ENCODE results near the gene FYN. TPM values are rescaled to one million over a fixed set of nuclear protein-coding genes. Genes with fewer than 3 reads are reported as not detected.

FYN gene
- total RNA-seq, 1 experiment from 2014 or later = 18.5 TPM

DNA sequence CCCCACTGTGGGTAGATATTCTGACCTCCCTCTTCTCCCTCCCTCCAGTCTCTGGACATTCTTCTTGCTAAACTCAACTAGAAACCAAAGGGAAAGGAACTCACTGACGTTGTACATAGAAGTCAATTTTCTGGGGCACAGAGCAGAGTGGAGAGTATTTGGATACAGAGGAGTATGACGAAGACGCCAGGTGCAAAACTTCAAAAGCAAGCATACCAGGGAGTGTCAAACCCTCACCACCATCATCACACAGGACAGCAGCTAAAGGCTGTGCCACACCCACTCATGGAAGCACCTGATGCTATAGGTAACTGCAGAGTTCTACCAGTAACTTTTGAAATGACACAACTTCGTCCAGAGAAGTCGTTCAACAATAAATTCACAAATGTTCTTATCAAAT lies 64.8 kb downstream of the FYN start (continued):
- TF ChIP-seq, protein P1, sequence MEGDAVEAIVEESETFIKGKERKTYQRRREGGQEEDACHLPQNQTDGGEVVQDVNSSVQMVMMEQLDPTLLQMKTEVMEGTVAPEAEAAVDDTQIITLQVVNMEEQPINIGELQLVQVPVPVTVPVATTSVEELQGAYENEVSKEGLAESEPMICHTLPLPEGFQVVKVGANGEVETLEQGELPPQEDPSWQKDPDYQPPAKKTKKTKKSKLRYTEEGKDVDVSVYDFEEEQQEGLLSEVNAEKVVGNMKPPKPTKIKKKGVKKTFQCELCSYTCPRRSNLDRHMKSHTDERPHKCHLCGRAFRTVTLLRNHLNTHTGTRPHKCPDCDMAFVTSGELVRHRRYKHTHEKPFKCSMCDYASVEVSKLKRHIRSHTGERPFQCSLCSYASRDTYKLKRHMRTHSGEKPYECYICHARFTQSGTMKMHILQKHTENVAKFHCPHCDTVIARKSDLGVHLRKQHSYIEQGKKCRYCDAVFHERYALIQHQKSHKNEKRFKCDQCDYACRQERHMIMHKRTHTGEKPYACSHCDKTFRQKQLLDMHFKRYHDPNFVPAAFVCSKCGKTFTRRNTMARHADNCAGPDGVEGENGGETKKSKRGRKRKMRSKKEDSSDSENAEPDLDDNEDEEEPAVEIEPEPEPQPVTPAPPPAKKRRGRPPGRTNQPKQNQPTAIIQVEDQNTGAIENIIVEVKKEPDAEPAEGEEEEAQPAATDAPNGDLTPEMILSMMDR (IDR thresholded peaks at IDR 0.05 in 2 of 3, conservative IDR thresholded peaks at IDR 0.05 in 1 of 3; ENCODE audit: borderline replicate concordance in 1 of 3, insufficient read depth in 1 of 3, low read depth in 2 of 3, low read length in 2 of 3) = no peak

DNA sequence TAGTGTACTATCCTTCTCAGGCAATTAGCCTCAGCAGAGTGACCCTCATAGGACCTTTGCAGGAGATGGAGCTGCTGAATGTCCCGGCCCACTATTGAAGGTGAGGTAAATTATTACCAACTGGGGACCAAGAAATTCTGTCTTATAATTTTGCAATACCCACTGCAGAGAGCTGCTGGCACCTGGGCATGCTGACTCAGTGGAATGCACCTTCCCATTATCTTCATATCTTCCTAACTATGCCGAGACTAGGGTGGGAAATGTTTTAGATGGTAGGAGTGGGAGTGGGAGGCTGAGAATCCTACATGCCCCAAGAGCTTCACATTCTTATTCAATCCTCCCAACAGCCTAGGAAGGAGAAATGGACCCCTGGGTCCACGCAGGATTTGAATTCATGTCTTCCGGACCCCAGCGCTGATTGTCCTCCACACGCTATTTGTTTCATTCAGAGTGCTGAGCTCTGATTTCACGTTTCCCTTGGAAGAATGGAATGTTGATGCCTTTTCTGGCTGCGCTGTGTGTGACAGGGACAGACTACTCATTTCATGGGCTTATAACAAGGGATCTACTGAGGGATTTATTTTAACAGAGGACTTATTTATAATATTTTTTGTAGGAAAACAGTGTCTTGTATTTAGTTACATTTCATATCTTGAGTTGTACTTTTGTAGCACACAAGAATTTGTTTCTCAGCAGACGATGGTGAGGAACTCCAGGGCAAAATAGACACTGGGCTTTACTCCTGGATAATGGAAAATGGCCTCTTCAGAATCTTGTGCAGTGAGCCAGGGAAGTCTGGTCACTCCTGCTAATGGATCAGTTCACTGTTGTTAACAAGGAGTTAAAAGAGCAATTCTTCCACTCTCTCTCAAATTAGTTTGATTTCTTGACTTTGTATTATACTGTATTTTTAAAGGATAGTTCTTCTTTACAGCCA lies 66.4 kb downstream of the FYN start:
- CTCF ChIA-PET = no interaction called here
- Histone ChIP-seq H3K79me2 (ENCODE audit: insufficient read depth, low read length) (no peaks in the 10 kb centered on the region), H3K4me1 (ENCODE audit: control insufficient read depth in 1 of 2, insufficient read depth in 2 of 2, low read length in 2 of 2) (peaks cover 6 to 13% of the 10 kb centered on the region in 2 experiments; a peak in 3 of 4 replicates), H3K9me2 (ENCODE audit: insufficient read depth) (no peaks in the 10 kb centered on the region), H3K4me3 (replicated peaks in 1 of 2; ENCODE audit: low read depth in 1 of 2, low read length in 2 of 2) (no peak overlapping the region), H2AFZ (ENCODE audit: low read depth, low read length, poor library complexity, severe bottlenecking) (no peak overlapping the region), H4K20me1 (ENCODE audit: insufficient read depth) (no peaks in the 10 kb centered on the region), H3K9ac (ENCODE audit: low read length) (no peak overlapping the region), H3K36me3 (ENCODE audit: control insufficient read depth in 1 of 2, insufficient read depth in 2 of 2, low read length in 2 of 2) (no peaks in the 10 kb centered on the region), H3K4me2 (ENCODE audit: low read length) (no peak overlapping the region), H3K27ac (ENCODE audit: low read depth, low read length) (no peak overlapping the region), H3K9me3 (ENCODE audit: control insufficient read depth in 1 of 2, insufficient read depth in 1 of 2, low read depth in 1 of 2, low read length in 2 of 2) (no peaks in the 10 kb centered on the region), H3K27me3 (ENCODE audit: insufficient read depth, low read length) (no peaks in the 10 kb centered on the region)
- intact Hi-C loops (cut with micrococcal nuclease) = no loop called here
- ATAC-seq = no peak
- DNase-seq (ENCODE audit: low read depth, low spot score) = no peak
- POLR2A ChIA-PET = no interaction called here
- RAD21 ChIA-PET (ENCODE audit: low non-redundant PET in 1 of 2, low total read pairs in 2 of 2, uncharacterized antibody in 2 of 2, unreplicated experiment in 2 of 2) = no interaction called here
- TF ChIP-seq, protein P2, sequence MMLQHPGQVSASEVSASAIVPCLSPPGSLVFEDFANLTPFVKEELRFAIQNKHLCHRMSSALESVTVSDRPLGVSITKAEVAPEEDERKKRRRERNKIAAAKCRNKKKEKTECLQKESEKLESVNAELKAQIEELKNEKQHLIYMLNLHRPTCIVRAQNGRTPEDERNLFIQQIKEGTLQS (IDR thresholded peaks at IDR 0.05) = no peak
- TF ChIP-seq, protein P3, sequence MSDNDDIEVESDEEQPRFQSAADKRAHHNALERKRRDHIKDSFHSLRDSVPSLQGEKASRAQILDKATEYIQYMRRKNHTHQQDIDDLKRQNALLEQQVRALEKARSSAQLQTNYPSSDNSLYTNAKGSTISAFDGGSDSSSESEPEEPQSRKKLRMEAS (IDR thresholded peaks at IDR 0.05) = no peak
- TF ChIP-seq ZNF274 (IDR thresholded peaks at IDR 0.05; ENCODE audit: low read depth, low read length) = no peak
- TF ChIP-seq, protein P4, sequence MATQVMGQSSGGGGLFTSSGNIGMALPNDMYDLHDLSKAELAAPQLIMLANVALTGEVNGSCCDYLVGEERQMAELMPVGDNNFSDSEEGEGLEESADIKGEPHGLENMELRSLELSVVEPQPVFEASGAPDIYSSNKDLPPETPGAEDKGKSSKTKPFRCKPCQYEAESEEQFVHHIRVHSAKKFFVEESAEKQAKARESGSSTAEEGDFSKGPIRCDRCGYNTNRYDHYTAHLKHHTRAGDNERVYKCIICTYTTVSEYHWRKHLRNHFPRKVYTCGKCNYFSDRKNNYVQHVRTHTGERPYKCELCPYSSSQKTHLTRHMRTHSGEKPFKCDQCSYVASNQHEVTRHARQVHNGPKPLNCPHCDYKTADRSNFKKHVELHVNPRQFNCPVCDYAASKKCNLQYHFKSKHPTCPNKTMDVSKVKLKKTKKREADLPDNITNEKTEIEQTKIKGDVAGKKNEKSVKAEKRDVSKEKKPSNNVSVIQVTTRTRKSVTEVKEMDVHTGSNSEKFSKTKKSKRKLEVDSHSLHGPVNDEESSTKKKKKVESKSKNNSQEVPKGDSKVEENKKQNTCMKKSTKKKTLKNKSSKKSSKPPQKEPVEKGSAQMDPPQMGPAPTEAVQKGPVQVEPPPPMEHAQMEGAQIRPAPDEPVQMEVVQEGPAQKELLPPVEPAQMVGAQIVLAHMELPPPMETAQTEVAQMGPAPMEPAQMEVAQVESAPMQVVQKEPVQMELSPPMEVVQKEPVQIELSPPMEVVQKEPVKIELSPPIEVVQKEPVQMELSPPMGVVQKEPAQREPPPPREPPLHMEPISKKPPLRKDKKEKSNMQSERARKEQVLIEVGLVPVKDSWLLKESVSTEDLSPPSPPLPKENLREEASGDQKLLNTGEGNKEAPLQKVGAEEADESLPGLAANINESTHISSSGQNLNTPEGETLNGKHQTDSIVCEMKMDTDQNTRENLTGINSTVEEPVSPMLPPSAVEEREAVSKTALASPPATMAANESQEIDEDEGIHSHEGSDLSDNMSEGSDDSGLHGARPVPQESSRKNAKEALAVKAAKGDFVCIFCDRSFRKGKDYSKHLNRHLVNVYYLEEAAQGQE (IDR thresholded peaks at IDR 0.05; ENCODE audit: low read depth) = no peak
- TF ChIP-seq, protein P5, sequence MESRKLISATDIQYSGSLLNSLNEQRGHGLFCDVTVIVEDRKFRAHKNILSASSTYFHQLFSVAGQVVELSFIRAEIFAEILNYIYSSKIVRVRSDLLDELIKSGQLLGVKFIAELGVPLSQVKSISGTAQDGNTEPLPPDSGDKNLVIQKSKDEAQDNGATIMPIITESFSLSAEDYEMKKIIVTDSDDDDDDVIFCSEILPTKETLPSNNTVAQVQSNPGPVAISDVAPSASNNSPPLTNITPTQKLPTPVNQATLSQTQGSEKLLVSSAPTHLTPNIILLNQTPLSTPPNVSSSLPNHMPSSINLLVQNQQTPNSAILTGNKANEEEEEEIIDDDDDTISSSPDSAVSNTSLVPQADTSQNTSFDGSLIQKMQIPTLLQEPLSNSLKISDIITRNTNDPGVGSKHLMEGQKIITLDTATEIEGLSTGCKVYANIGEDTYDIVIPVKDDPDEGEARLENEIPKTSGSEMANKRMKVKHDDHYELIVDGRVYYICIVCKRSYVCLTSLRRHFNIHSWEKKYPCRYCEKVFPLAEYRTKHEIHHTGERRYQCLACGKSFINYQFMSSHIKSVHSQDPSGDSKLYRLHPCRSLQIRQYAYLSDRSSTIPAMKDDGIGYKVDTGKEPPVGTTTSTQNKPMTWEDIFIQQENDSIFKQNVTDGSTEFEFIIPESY (IDR thresholded peaks at IDR 0.05; ENCODE audit: extremely low read depth, insufficient replicate concordance, low read length) = no peak
- no peak for TF ChIP-seq ELF1 (IDR thresholded peaks at IDR 0.05; ENCODE audit: borderline replicate concordance, low read depth)
- TF ChIP-seq YY1 (IDR thresholded peaks at IDR 0.05; ENCODE audit: extremely low read depth, insufficient replicate concordance, low read depth, low read length) = no peak
- BruUV-seq (replicated peaks) = no TSS peak
